ENCODE measurements around the gene EP300. TPM values are rescaled to one million over a fixed set of nuclear protein-coding genes. Genes with fewer than 3 reads are reported as not detected.

The EP300 gene
- polyA plus RNA-seq = 13.9 and 18.9 TPM in 2 replicates
- polyA minus RNA-seq = 93.5 and 114 TPM in 2 replicates

- H3K4me3 ChIP-seq (ENCODE audit: low read length) = peak within 1 kb of the TSS; percentile 92
- H3K79me2 ChIP-seq (replicated peaks; ENCODE audit: insufficient read depth, low read length) = peaks cover 49% of the 10 kb centered on the region
- H3K9ac ChIP-seq (ENCODE audit: low read length) = peak within 1 kb of the TSS; percentile 99
- H3K9me2 ChIP-seq (ENCODE audit: insufficient read depth, low read length) = no peaks in the 10 kb centered on the region
- no peaks in the 10 kb centered on the region for H3F3A ChIP-seq (ENCODE audit: insufficient read depth, low read length, poor library complexity, severe bottlenecking)
- TF ChIP-seq TAF1 (IDR thresholded peaks at IDR 0.05; ENCODE audit: low read depth) (peak; percentile 65), POLR2AphosphoS5 (IDR thresholded peaks at IDR 0.05) (peak; percentile 78), CTCF (IDR thresholded peaks at IDR 0.05; ENCODE audit: poor library complexity, severe bottlenecking) (peak; percentile 26), EZH2 (IDR thresholded peaks at IDR 0.05; ENCODE audit: borderline replicate concordance, insufficient read depth, low read length, poor library complexity, severe bottlenecking) (no peak), REST (IDR thresholded peaks at IDR 0.05; ENCODE audit: borderline replicate concordance) (peak; percentile 18), MXI1 (conservative IDR thresholded peaks at IDR 0.05; ENCODE audit: poor library complexity, severe bottlenecking) (peak; percentile 29), SMC3 (conservative IDR thresholded peaks at IDR 0.05; ENCODE audit: poor library complexity) (no peak), EP300 (conservative IDR thresholded peaks at IDR 0.05; ENCODE audit: poor library complexity, severe bottlenecking) (no peak), RAD21 (conservative IDR thresholded peaks at IDR 0.05) (no peak)
- no peaks in the 10 kb centered on the region for H3K36me3 ChIP-seq (ENCODE audit: insufficient read depth, low read length)
- peaks cover 33% of the 10 kb centered on the region for H4K20me1 ChIP-seq (ENCODE audit: insufficient read depth)
- H3K27ac ChIP-seq (ENCODE audit: low read length) = peak within 1 kb of the TSS; percentile 98
- no peaks in the 10 kb centered on the region for H3K9me3 ChIP-seq (ENCODE audit: low read length)
- H3K27me3 ChIP-seq (ENCODE audit: insufficient read depth, low read depth, low read length) = no peaks in the 10 kb centered on the region
- peak within 1 kb of the TSS; percentile 66 for H3K4me2 ChIP-seq (ENCODE audit: low read length)
- H2AFZ ChIP-seq (ENCODE audit: low read depth, low read length) = peak within 1 kb of the TSS; percentile 84
These were observed at the start of gene EP300 for GRCh38 chr22:41092023-41092817. Gene EP300 (plus strand): TSS chr22:41092592. CDS start chr22:41093005, 413 bp downstream.

GRCh38 chr22:41043722-41044121 is 48.7 kb upstream of the EP300 start:
- no peaks in the 10 kb centered on the region for H3K9me2 ChIP-seq (ENCODE audit: insufficient read depth, low read length)

More at GRCh38 chr22:41043722-41044121, 48.7 kb upstream of the EP300 start:
- H3K79me2 ChIP-seq (replicated peaks; ENCODE audit: insufficient read depth, low read length) = no peaks in the 10 kb centered on the region
- TF ChIP-seq EP300 (conservative IDR thresholded peaks at IDR 0.05; ENCODE audit: poor library complexity, severe bottlenecking) (no peak), POLR2AphosphoS5 (IDR thresholded peaks at IDR 0.05) (no peak), SMC3 (conservative IDR thresholded peaks at IDR 0.05; ENCODE audit: poor library complexity) (no peak), MXI1 (conservative IDR thresholded peaks at IDR 0.05; ENCODE audit: poor library complexity, severe bottlenecking) (no peak), RAD21 (conservative IDR thresholded peaks at IDR 0.05) (no peak), TAF1 (IDR thresholded peaks at IDR 0.05; ENCODE audit: low read depth) (no peak), EZH2 (IDR thresholded peaks at IDR 0.05; ENCODE audit: borderline replicate concordance, insufficient read depth, low read length, poor library complexity, severe bottlenecking) (no peak), REST (IDR thresholded peaks at IDR 0.05; ENCODE audit: borderline replicate concordance) (no peak), CTCF (IDR thresholded peaks at IDR 0.05; ENCODE audit: poor library complexity, severe bottlenecking) (no peak)
- H3K36me3 ChIP-seq (ENCODE audit: insufficient read depth, low read length) = no peaks in the 10 kb centered on the region
- no peak overlapping the region for H3K4me3 ChIP-seq (ENCODE audit: low read length)
- H3K27me3 ChIP-seq (ENCODE audit: insufficient read depth, low read depth, low read length) = no peaks in the 10 kb centered on the region
- no peak overlapping the region for H3K9ac ChIP-seq (ENCODE audit: low read length)
- no peaks in the 10 kb centered on the region for H3F3A ChIP-seq (ENCODE audit: insufficient read depth, low read length, poor library complexity, severe bottlenecking)
- H3K9me3 ChIP-seq (ENCODE audit: low read length) = no peaks in the 10 kb centered on the region
- no peaks in the 10 kb centered on the region for H4K20me1 ChIP-seq (ENCODE audit: insufficient read depth)
- no peak overlapping the region for H3K4me2 ChIP-seq (ENCODE audit: low read length)
- no peak overlapping the region for H2AFZ ChIP-seq (ENCODE audit: low read depth, low read length)
- no peak overlapping the region for H3K27ac ChIP-seq (ENCODE audit: low read length)
